Esophagus muscularis mucosa (tissue), 3 donors: Measurements from ENCODE around the gene METRNL.

Experiments used
- CTCF ChIP-seq, 3 experiments: fragments of 200-600 bp in 2 of 3; fragments of 450-650 bp in 1 of 3; sonication (generic) in 2 of 3; IDR thresholded peaks; one replicate each; pipeline ENCODE4 v1.5.1; 2017 to 2019; ENCODE audit warnings: antibody characterized with exemption in 3 of 3, mild to moderate bottlenecking in 2 of 3, moderate library complexity in 1 of 3
- POLR2AphosphoS5 ChIP-seq, 2 donors: sonication (generic); formaldehyde crosslinking; IDR thresholded peaks; one replicate each; pipeline ENCODE4 v1.6.1; 2017; ENCODE audit warnings: antibody characterized with exemption in 2 of 2

- TF ChIP-seq POLR2AphosphoS5 (IDR thresholded peaks at IDR 0.05) (no peak), CTCF (IDR thresholded peaks at IDR 0.05) (no peak)
These were observed 40.8 kb downstream of the METRNL start for GRCh38 chr17:83119987-83120864.
